ENCODE results near the gene PCDHGB3.

GRCh38 chr5:141398608-141399007, 28.6 kb downstream of the PCDHGB3 start:
- TF ChIP-seq CTCF (IDR thresholded peaks at IDR 0.05; ENCODE audit: low read length) = no peak
- TF ChIP-seq EZH2 (IDR thresholded peaks at IDR 0.05; ENCODE audit: borderline replicate concordance, low read length) = no peak
